GM19324 (cell line): ENCODE results near the gene GBX2.

Experiments
- ATAC-seq: cut with Tn5 transposase; IDR thresholded peaks from one replicate; pipeline ENCODE4 v1.9.1; 2021; ENCODE audit warnings: mild to moderate bottlenecking, moderate library complexity; ENCODE audit not compliant: unreplicated experiment, low FRiP score

The GBX2 gene

DNA sequence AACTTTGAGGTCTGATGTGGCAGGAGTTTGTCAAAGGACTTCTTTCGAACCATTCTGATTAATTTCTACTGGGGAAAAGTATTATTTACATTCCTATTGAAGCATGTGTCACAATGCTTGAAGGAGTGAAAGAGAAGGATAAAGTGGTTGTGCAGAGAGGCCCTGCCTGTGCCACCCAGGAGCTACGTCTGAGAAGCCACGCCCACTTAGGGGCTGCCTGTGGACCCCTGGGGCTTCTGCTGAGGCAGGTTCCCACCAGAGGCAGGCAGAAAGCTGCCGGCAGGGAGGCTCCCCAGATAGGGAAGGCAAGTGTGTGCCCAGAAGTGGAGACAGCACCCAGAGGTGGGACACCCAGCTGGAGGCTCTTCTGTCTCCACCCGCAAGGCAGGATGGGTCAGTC is 47.4 kb downstream of the GBX2 start:
- ATAC-seq: no peak

- ATAC-seq: no peak
Observed at GRCh38 chr2:236120141-236120601, 48.0 kb downstream of the GBX2 start.

DNA sequence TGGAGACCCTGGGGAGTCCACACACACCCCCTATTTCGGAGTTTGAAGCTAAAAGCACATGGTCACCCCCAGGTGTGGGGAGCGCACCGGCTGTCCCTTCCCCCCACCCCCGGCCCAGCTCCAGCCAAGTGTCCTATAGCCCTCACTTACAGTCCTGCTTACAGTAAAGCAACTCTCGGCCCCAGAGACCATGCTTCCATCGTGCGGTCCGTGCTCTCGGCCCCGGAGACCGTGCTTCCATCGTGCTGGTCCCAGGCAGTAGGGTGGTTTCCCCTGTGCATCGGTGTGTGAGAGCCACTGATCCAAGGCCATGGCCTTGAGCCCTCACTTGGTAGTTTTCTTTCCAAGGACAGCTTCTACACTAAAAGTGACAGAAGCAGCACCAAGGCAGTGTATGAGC is 48.7 kb downstream of the GBX2 start:
- no peak for ATAC-seq

GRCh38 chr2:236119003-236119402 is 49.2 kb downstream of the GBX2 start:
- no peak for ATAC-seq

DNA sequence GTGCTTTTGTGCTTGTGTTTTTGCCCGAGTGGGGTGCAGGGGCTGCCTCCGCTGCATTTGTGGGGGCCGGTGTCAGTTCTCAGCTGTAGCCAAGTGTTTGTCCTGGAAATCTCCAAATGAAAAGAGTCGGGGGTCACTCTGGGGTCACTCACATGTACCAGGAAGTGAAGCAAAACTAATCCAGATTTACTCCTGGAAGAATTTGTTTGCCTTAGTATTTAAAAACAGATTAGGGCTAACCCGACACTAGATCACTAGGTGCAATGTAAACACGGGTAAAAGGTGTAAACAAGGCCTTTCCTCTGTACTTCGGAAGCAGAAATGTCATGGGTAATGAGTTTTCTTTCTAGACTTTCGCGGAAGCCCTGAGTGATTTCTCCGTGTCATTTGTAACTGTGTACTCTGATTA is 50.3 kb downstream of the GBX2 start:
- no peak for ATAC-seq

- no peak for ATAC-seq
Observed at GRCh38 chr2:236117401-236117800, 50.8 kb downstream of the GBX2 start.
